Adipocyte (in vitro differentiated cells): ENCODE data around the gene KLK6.

ENCODE experiments used
- DNase-seq: peaks from one replicate; pipeline ENCODE4 v3.0.0-alpha.2; 2015; ENCODE audit warnings: low read depth
- H3K27me3 ChIP-seq: replicated peaks from 2 replicates; pipeline ENCODE4 v1.7.0; 2013; ENCODE audit warnings: mild to moderate bottlenecking, low read length, moderate library complexity; ENCODE audit not compliant: control insufficient read depth, insufficient read depth
- H3K36me3 ChIP-seq: 2 replicates; pipeline ENCODE4 v1.7.0; 2013; ENCODE audit warnings: low read length, mild to moderate bottlenecking, moderate library complexity; ENCODE audit not compliant: control insufficient read depth, insufficient read depth, severe bottlenecking
- H3K4me1 ChIP-seq: 2 replicates; pipeline ENCODE4 v1.7.0; 2013; ENCODE audit warnings: mild to moderate bottlenecking, low read length, moderate library complexity; ENCODE audit not compliant: control insufficient read depth, insufficient read depth
- H3K4me3 ChIP-seq: 2 replicates; pipeline ENCODE4 v1.7.0; 2013; ENCODE audit warnings: mild to moderate bottlenecking, low read length, moderate library complexity
- H3K9ac ChIP-seq: 2 replicates; pipeline ENCODE4 v1.7.0; 2013; ENCODE audit warnings: mild to moderate bottlenecking, low read length, moderate library complexity
- H3K9me3 ChIP-seq: 2 replicates; pipeline ENCODE4 v1.7.0; 2013; ENCODE audit warnings: mild to moderate bottlenecking, low read length, moderate library complexity; ENCODE audit not compliant: control insufficient read depth

The KLK6 gene

DNA sequence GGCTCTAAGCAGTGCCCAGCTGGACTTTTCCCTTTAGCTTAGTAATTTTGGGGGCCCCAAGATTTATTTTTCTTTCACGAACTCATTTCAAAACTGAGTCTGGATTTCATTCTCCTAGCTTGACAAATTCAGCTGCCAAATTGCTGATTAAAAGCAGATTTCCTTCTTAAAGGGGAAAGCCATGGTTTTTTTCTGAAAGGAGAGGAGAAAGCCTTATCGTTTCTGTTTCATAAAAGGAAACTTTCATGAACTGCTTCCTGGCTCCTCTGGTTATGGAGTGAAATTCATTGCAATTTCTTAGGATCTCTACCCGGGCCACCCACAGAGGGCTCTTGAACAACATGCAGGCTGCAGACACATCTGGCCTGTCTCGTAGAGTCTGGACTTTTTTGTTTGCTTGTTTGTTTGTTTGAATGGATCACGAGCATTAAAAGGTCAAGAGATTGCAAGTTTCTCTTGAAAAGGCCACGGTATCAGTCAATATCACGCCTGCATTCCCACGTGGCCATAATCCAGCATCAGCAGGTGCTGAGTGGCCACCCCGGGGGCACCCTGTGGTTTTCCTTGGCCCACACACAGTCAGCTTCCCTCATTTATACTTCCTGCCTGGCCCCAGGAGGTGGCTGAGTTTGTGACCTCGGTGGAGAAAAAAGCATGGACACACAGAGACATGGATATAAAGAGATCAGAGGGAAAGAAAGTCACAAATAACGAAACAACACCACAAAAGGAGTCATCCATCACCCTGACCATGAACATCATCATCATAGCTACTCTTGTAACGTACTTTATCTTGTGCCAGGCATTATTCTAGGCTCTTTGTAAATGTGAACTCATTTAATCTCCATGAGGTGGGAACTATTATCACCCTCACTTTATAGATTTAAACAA, 47.7 kb downstream of the KLK6 start:
- DNase-seq: peak; percentile 64
- Histone ChIP-seq H3K4me1 (no peaks in the 10 kb centered on the region), H3K27me3 (peaks cover 32% of the 10 kb centered on the region), H3K36me3 (no peaks in the 10 kb centered on the region), H3K4me3 (no peak overlapping the region), H3K9ac (no peak overlapping the region), H3K9me3 (no peaks in the 10 kb centered on the region)

DNA sequence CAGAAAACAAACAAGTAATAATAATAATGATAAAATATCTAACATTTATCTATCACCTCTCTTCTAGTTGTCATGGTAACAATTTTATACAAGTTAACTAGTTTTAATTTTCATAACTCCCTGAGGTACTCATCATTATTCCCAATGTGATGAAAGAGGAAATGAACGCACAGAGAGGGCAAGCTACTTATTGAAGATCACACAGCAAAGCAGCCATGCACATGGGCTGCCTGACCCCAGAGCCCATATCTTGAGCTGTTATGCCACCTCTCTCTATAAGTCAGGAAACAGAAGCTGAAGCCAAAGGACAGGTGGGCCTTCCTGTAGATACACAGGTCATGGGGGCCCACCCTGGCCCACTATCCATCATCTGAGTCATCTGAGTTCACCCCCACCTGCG, 53.3 kb downstream of the KLK6 start:
- Histone ChIP-seq H3K4me3 (no peak overlapping the region), H3K4me1 (no peaks in the 10 kb centered on the region), H3K36me3 (no peaks in the 10 kb centered on the region), H3K9ac (no peak overlapping the region), H3K9me3 (no peaks in the 10 kb centered on the region), H3K27me3 (peaks cover 55% of the 10 kb centered on the region)
- DNase-seq: no peak

DNA sequence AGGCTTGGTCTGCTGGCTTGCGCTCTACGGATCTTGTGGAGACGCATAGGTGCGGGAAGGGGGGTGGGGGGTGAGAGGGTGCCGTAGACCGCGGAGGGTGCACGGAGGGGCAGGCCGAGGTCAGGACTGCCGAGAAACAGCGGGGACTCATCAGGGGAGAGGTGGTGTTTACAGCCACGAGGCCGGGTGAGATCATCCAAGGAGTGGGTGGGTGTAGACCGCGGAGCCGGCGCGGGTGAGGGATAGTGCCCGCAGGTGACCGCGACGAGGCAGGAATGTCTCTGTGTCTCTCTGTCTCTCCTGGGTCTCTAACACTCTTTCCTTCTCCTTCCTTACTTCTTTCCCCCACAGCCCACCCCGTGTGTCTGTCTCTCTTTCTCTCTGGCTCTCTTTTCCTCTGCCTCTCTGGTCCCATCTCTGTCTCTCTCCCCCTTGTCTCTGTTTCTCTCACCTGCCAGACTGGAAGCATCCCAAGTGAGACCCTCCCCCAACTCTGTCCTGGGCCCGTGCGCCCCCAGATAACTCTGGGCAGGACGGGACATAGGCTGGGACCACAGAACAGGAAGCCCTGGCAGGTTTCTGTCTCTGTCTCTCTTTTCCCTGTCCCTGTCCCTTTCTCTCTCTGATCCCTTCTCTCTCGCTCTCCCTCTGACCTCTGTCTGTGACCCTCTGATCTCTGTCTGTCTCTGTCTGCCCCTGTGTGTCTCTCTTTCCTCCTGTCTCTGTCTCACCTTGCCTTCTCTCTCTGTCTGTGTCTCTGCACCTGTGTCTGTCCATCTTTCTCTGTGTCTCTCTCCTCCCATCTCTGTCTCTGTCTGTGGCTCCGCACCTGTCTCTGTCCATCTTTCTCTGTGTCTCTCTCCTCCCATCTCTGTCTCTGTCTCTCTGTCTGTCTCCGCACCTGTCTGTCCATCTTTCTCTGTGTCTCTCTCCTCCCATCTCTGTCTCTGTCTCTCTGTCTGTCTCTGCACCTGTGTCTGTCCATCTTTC, 56.4 kb downstream of the KLK6 start:
- H3K4me1 ChIP-seq: no peaks in the 10 kb centered on the region
- no peak overlapping the region for H3K9ac ChIP-seq
- peaks cover 59% of the 10 kb centered on the region for H3K27me3 ChIP-seq
- H3K9me3 ChIP-seq: no peaks in the 10 kb centered on the region
- no peak for DNase-seq
- H3K36me3 ChIP-seq: no peaks in the 10 kb centered on the region
- H3K4me3 ChIP-seq: no peak overlapping the region

DNA sequence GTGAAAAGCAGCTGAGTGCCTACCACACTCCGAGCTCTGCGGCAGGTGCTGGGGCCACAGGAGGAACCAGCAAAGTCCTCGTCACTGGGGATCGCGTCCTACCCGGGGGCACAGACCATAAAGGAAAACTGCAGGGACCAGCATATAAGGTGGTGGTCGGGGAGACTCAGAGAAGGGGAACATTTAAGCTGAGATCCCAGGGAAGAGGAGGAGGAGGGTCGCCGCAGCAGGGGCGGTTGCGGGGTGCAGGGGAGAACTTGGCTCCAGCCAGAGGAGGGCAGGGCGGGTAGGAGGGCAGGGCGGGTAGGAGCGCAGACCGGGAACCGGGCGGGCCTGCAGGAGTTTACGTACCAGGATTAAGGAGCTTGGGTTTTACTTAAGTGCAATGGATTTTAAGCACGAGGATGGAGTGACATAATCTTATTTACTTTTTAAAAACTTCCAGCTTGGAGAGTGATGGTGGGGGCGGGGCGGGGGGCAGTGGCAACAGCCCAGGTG, 57.2 kb downstream of the KLK6 start:
- Histone ChIP-seq H3K9ac (no peak overlapping the region), H3K27me3 (peaks cover 67% of the 10 kb centered on the region), H3K9me3 (no peaks in the 10 kb centered on the region), H3K4me3 (no peak overlapping the region), H3K4me1 (no peaks in the 10 kb centered on the region), H3K36me3 (no peaks in the 10 kb centered on the region)
- DNase-seq: no peak

DNA sequence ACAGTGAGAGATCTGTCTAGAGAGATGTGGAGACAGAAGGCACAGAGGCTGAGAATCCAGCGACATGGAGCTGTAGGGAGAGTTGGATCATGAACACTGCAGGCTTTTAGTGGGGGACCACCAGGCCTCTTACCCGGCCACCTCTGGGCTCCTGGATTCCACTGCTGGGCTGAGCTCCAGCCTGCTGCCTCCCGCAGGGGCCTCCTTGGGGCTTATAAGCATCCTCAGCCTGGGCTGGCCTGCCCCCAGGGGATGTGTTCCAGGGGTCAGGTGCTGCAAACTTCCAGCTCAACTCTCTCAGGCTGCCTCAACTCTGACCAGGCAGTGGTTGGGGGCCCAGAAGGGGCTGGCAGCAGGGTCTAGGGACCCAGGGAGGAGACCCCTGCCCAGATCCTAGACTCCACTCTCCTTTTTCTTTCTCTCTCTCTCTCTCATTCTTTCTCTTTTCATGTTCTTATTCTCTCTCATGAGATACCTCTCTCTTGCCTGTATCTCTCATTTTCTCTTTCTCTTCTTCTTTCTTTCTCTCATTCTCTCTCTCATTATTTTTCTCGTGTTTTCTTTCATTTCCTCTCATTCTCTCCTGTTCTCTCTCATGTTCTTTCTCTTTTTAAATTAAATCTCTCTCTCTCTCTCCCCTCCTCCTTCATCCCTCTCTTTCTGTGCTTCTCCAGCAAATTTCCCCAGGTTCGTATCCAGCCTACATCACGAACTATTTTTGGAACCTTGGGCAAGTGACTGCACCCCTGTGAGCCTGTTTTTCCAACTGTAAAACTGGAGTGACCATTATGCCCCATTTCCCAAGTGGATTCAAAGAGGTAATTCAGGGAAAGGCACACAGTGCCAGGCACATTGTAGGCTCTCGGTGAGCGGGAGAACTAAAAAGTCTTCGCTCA, 57.9 kb downstream of the KLK6 start, which contains the start of gene KLK4:
Gene KLK4 (minus strand): TSS at position 190 of the 896 bp plus-strand sequence. CDS start 657 bp downstream, outside the sequence.
- Histone ChIP-seq H3K9me3 (no peaks in the 10 kb centered on the region), H3K4me3 (no peak within 1 kb of the TSS), H3K9ac (no peak within 1 kb of the TSS), H3K4me1 (no peaks in the 10 kb centered on the region), H3K36me3 (no peaks in the 10 kb centered on the region), H3K27me3 (peaks cover 65% of the 10 kb centered on the region)
- no peak for DNase-seq

DNA sequence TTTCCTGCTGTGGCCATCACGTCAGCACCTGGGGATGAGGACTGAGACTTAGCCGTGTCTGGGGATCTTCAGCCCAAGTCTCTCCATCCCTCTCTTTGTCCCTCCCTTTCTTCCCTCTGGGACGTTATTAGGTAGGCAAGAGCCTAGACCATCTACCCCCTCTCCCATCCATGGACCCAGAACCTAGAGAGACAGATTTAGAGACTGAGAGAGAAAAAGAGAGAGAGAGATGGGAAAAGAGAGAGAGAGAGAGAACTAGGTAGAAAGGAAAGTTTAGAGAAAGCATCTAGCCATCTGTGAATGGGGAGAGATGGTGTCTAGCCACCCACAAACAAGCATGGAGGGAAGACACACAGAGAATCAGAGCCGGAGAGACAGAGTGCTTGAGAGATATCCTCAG, 58.7 kb downstream of the KLK6 start:
- no peaks in the 10 kb centered on the region for H3K9me3 ChIP-seq
- H3K36me3 ChIP-seq: no peaks in the 10 kb centered on the region
- H3K9ac ChIP-seq: no peak overlapping the region
- H3K4me3 ChIP-seq: no peak overlapping the region
- DNase-seq: no peak
- peaks cover 69% of the 10 kb centered on the region for H3K27me3 ChIP-seq
- H3K4me1 ChIP-seq: no peaks in the 10 kb centered on the region

DNA sequence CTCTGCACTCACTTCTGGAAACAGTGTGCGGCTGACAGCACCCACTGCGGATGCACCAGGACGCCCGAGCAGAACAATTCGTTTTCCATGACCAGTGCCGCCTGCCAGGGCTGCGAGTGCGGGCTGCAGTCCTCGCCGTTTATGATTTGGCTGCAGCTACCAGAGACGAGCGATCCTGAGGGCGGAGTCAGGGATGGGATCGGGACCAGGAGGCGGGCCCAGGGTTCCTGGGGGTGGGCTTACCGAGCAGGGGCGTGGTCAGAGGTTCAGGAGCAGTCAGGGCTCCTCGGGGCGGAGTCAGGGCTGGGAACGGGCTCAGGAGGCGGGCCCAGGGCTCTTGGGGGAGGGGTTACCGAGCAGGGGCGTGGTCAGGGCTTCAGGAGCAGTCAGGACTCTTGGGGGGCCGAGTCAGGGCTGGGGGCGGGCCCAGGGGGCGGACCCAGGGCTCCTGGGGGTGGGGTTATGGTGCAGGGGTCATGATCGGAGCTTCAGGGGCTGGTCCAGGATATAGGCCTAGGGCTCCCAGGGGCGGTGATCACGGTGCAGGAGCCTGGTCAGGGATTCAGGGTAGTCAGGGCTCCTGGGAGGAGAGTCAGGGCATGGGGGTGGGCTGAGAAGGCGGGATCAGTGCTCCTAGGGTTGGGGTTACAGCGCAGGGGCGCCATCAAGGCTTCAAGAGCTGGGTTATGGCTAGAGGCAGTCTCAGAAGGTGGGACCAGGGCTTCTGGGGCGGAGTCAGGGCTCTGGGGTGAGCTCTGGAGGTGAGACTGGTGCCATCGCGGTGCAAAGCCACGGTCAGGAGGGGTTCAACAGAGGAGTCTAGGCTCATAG, 59.9 kb downstream of the KLK6 start:
- Histone ChIP-seq H3K36me3 (no peaks in the 10 kb centered on the region), H3K27me3 (peaks cover 60% of the 10 kb centered on the region), H3K9me3 (no peaks in the 10 kb centered on the region), H3K4me3 (no peak overlapping the region), H3K9ac (no peak overlapping the region), H3K4me1 (no peaks in the 10 kb centered on the region)
- no peak for DNase-seq
